K562 (cell line): ENCODE results near the gene WDR88. TPM values are rescaled to one million over a fixed set of nuclear protein-coding genes. Genes with fewer than 3 reads are reported as not detected.
A peak's percentile ranks its signal among the peaks of the same experiment; 100 is the strongest.

ENCODE experiments used
- ARID3B ChIP-seq: fragments of 250-450 bp; sonication (Bioruptor Pico); IDR thresholded peaks from 2 replicates; pipeline ENCODE4 v1.4.0; 2020; ENCODE audit warnings: borderline replicate concordance
- C11orf30 ChIP-seq: fragments of 450-650 bp; IDR thresholded peaks from 2 replicates; pipeline ENCODE4 v1.6.1; 2016; ENCODE audit warnings: low read depth, mild to moderate bottlenecking
- CTCF ChIP-seq, 3 experiments: IDR thresholded peaks in 2 of 3; conservative IDR thresholded peaks in 1 of 3; 2 replicates each; pipeline ENCODE4 v1.5.1; 2011 to 2012; ENCODE audit warnings: low read length in 3 of 3, mild to moderate bottlenecking in 3 of 3, control low read depth in 2 of 3, improper control_type of control experiment in 1 of 3, inconsistent platforms in 1 of 3, low read depth in 1 of 3, mixed read lengths in 1 of 3, moderate library complexity in 1 of 3; ENCODE audit not compliant: insufficient read depth in 2 of 3
- DMBX1 ChIP-seq: fragments of 250-450 bp; sonication (Bioruptor Pico); IDR thresholded peaks from 2 replicates; pipeline ENCODE4 v1.8.0; 2022; ENCODE audit warnings: inconsistent platforms, mild to moderate bottlenecking, moderate library complexity, borderline replicate concordance
- EHMT2 ChIP-seq: fragments of 450-650 bp; IDR thresholded peaks from 2 replicates; pipeline ENCODE4 v1.6.1; 2018; ENCODE audit warnings: antibody characterized with exemption
- HDAC2 ChIP-seq: fragments of 450-650 bp; IDR thresholded peaks from 2 replicates; pipeline ENCODE4 v1.6.1; 2016; ENCODE audit warnings: mild to moderate bottlenecking
- KAT8 ChIP-seq: fragments of 450-650 bp; IDR thresholded peaks from 2 replicates; pipeline ENCODE4 v1.6.1; 2016; ENCODE audit warnings: low read depth, mild to moderate bottlenecking
- MEF2A ChIP-seq: IDR thresholded peaks from 2 replicates; pipeline ENCODE4 v1.6.1; 2011; ENCODE audit warnings: low read depth, mild to moderate bottlenecking, low read length, moderate library complexity; ENCODE audit not compliant: control insufficient read depth
- MEIS2 ChIP-seq: fragments of 450-650 bp; IDR thresholded peaks from 2 replicates; pipeline ENCODE4 v1.6.1; 2014; ENCODE audit warnings: mild to moderate bottlenecking; ENCODE audit not compliant: partially characterized antibody
- PBX2 ChIP-seq, 2 experiments: IDR thresholded peaks in 1 of 2; conservative IDR thresholded peaks in 1 of 2; 2 replicates each; pipeline ENCODE4 v1.6.1; 2016; ENCODE audit warnings: low read depth in 2 of 2, mild to moderate bottlenecking in 1 of 2, missing compliant biosample characterization in 1 of 2, missing genetic modification characterization in 1 of 2, moderate library complexity in 1 of 2
- TAL1 ChIP-seq: fragments of 450-650 bp; IDR thresholded peaks from 2 replicates; pipeline ENCODE4 v1.6.1; 2016; ENCODE audit warnings: mild to moderate bottlenecking
- THAP12 ChIP-seq: fragments of 250-450 bp; sonication (Bioruptor Pico); IDR thresholded peaks from 2 replicates; pipeline ENCODE4 v1.9.0; 2021; ENCODE audit warnings: mild to moderate bottlenecking, inconsistent platforms
- YBX1 ChIP-seq: fragments of 450-650 bp; IDR thresholded peaks from 2 replicates; pipeline ENCODE4 v1.7.1; 2016; ENCODE audit warnings: mild to moderate bottlenecking
- ZNF165 ChIP-seq: fragments of 250-450 bp; sonication (Bioruptor Pico); IDR thresholded peaks from 2 replicates; pipeline ENCODE4 v1.4.0; 2020; ENCODE audit warnings: borderline replicate concordance
- ZNF24 ChIP-seq: fragments of 450-650 bp; IDR thresholded peaks from 2 replicates; pipeline ENCODE4 v1.6.1; 2016
- ZNF263 ChIP-seq: sonication (generic); formaldehyde crosslinking; IDR thresholded peaks from 2 replicates; pipeline ENCODE4 v1.8.0; 2022; ENCODE audit warnings: mild to moderate bottlenecking, missing genetic modification reagents, borderline replicate concordance
- ZNF354B ChIP-seq: fragments of 250-450 bp; sonication (Bioruptor Pico); IDR thresholded peaks from 2 replicates; pipeline ENCODE4 v1.4.0; 2020
- ZNF436 ChIP-seq: fragments of 250-450, 450-650 bp; sonication (Bioruptor Pico); formaldehyde crosslinking; IDR thresholded peaks from 2 replicates; pipeline ENCODE4 v1.7.0; 2020; ENCODE audit warnings: mild to moderate bottlenecking
- ZNF57 ChIP-seq: fragments of 450-650 bp; formaldehyde crosslinking; IDR thresholded peaks from 2 replicates; pipeline ENCODE4 v1.4.0; 2020; ENCODE audit warnings: mild to moderate bottlenecking, moderate library complexity
- polyA plus RNA-seq, 8 experiments: library from polyadenylated mRNA; depleted of rRNA in 4 of 8; stranded (reverse) in 5 of 8; unstranded in 3 of 8; fragments of >200 nt; fragmentation: Nextera tagmentation in 2 of 8; fragmentation: Illumina TruSeq in 1 of 8; extraction: Ambion mirVana in 2 of 8; extraction: Trizol in 1 of 8; gene quantifications; 2 replicates each; pipeline versions ENCODE4 v1.2.1 to v1.2.3, GENCODE V29; 2011 to 2014; ENCODE audit warnings: inconsistent platforms in 1 of 8, missing spikeins in 1 of 8
- total RNA-seq, 7 experiments: library from RNA; depleted of rRNA in 6 of 7; stranded (reverse); fragments of >200 nt in 6 of 7; fragmentation: Illumina TruSeq in 2 of 7; extraction: Trizol in 2 of 7; gene quantifications; 2 replicates each; pipeline versions ENCODE4 v1.2.1 to v1.2.3, GENCODE V29; 2011 to 2021; ENCODE audit warnings: low replicate concordance in 1 of 7

WDR88 gene
- total and polyA plus RNA-seq, 9 of the 15 experiments (the other 6 are each of a cell fraction or from before 2014, with no cell fraction given) = 0.03 to 0.04 TPM; not detected in 7

GRCh38 chr19:33100894-33101644 is 30.8 kb upstream of the WDR88 start (continued):
- TF ChIP-seq C11orf30 (peak; percentile 84), EHMT2 (no peak), ZNF263 (CRISPR knock-in tag) (no peak), ZNF354B (CRISPR knock-in tag) (no peak), CTCF (IDR thresholded peaks at IDR 0.05 in 2 of 3, conservative IDR thresholded peaks at IDR 0.05 in 1 of 3; ENCODE audit: insufficient read depth in 2 of 3, low read depth in 1 of 3, low read length in 3 of 3) (no peak), ZNF165 (CRISPR knock-in tag) (no peak), HDAC2 (peak; percentile 94), PBX2 (CRISPR knock-in tag; IDR thresholded peaks at IDR 0.05; ENCODE audit: low read depth) (peak; percentile 65), PBX2 (tag; conservative IDR thresholded peaks at IDR 0.05; ENCODE audit: low read depth) (peak; percentile 98), YBX1 (no peak), ZNF24 (no peak), ARID3B (CRISPR knock-in tag) (no peak), MEF2A (no peak), TAL1 (peak; percentile 92), ZNF436 (CRISPR knock-in tag) (no peak), KAT8 (no peak), MEIS2 (peak; percentile 100), ZNF57 (CRISPR knock-in tag) (no peak), DMBX1 (CRISPR knock-in tag) (0 out of 2 replicates have a peak, but pooled peaks have one; percentile 19), THAP12 (CRISPR knock-in tag) (no peak)
